GM19395 (cell line): ENCODE data around the gene NRXN3.

Experiments used
- ATAC-seq: cut with Tn5 transposase; IDR thresholded peaks from one replicate; pipeline ENCODE4 v1.9.1; 2021; ENCODE audit warnings: mild to moderate bottlenecking, moderate library complexity; ENCODE audit not compliant: unreplicated experiment

NRXN3 gene

GRCh38 chr14:78618368-78618767, 448.2 kb downstream of the NRXN3 start:
- ATAC-seq: no peak

- ATAC-seq: no peak
Measured at GRCh38 chr14:78627114-78627513, 456.9 kb downstream of the NRXN3 start.

- ATAC-seq: no peak
Measured at GRCh38 chr14:78631551-78631950, 461.4 kb downstream of the NRXN3 start.

GRCh38 chr14:78633752-78634151, 463.6 kb downstream of the NRXN3 start:
- ATAC-seq: no peak

GRCh38 chr14:78637489-78637888, 467.3 kb downstream of the NRXN3 start:
- ATAC-seq: no peak

- ATAC-seq: no peak
Measured at GRCh38 chr14:78637908-78638475, 467.8 kb downstream of the NRXN3 start.

GRCh38 chr14:78638926-78639325, 468.8 kb downstream of the NRXN3 start:
- ATAC-seq: no peak

GRCh38 chr14:78644824-78645559, 474.8 kb downstream of the NRXN3 start:
- no peak for ATAC-seq

- no peak for ATAC-seq
Measured at GRCh38 chr14:78652727-78653126, 482.6 kb downstream of the NRXN3 start.

- ATAC-seq: no peak
Measured at GRCh38 chr14:78653173-78653572, 483.0 kb downstream of the NRXN3 start.

GRCh38 chr14:78657451-78657850, 487.3 kb downstream of the NRXN3 start:
- ATAC-seq: no peak

- ATAC-seq: no peak
Measured at GRCh38 chr14:78664841-78665240, 494.7 kb downstream of the NRXN3 start.

- no peak for ATAC-seq
Measured at GRCh38 chr14:78666336-78667056, 496.3 kb downstream of the NRXN3 start.

GRCh38 chr14:78667141-78667540, 497.0 kb downstream of the NRXN3 start:
- no peak for ATAC-seq

- ATAC-seq: no peak
Measured at GRCh38 chr14:78673845-78674244, 503.7 kb downstream of the NRXN3 start.

- ATAC-seq: no peak
Measured at GRCh38 chr14:78674820-78675219, 504.6 kb downstream of the NRXN3 start.

- ATAC-seq: no peak
Measured at GRCh38 chr14:78683206-78683605, 513.0 kb downstream of the NRXN3 start.

GRCh38 chr14:78683981-78684380, 513.8 kb downstream of the NRXN3 start:
- ATAC-seq: no peak

GRCh38 chr14:78688503-78688902, 518.3 kb downstream of the NRXN3 start:
- ATAC-seq: no peak

- ATAC-seq: no peak
Measured at GRCh38 chr14:78690836-78691235, 520.7 kb downstream of the NRXN3 start.

GRCh38 chr14:78697341-78697740, 527.2 kb downstream of the NRXN3 start:
- no peak for ATAC-seq

- ATAC-seq: no peak
Measured at GRCh38 chr14:78698991-78699390, 528.8 kb downstream of the NRXN3 start.
